AG04449 (cell line): ENCODE results near the gene TTLL8.
"Not testable (repeated sequence)": the region's sequence is repeated elsewhere in the genome, so short reads cannot be mapped to it uniquely, and the experiment has no call there.

ENCODE experiments used
- CTCF ChIA-PET: fragments of 350-600 bp; formaldehyde crosslinking; extraction: SDS; loops from one replicate; lab custom pipeline; 2021; ENCODE audit warnings: antibody characterized with exemption; lab: Yijun Ruan, JAX
- POLR2A ChIA-PET: fragments of 400-600, 350-600 bp; formaldehyde crosslinking; extraction: SDS; loops from one replicate; lab custom pipeline; 2020; ENCODE audit warnings: antibody characterized with exemption, inconsistent platforms; lab: Yijun Ruan, JAX
- DNase-seq: peaks from one replicate; pipeline ENCODE4 v3.0.0-alpha.2; 2010; ENCODE audit warnings: low read depth, low spot score
- H3K4me3 ChIP-seq: 2 replicates; pipeline ENCODE4 v1.5.1; 2011; ENCODE audit warnings: low read depth, mild to moderate bottlenecking, control low read depth, low read length
- CTCF ChIP-seq: IDR thresholded peaks from one replicate; pipeline ENCODE4 v1.5.1; 2011; ENCODE audit warnings: mild to moderate bottlenecking, moderate library complexity, low read length, control low read depth, inconsistent platforms; ENCODE audit not compliant: insufficient read depth; ENCODE audit errors: missing control alignments

TTLL8 gene

GRCh38 chr22:50089231-50089630 lies 31.1 kb upstream of the TTLL8 start:
- ChIA-PET POLR2A (no interaction called here), CTCF (no interaction called here)
- no peak for TF ChIP-seq CTCF
- no peak overlapping the region for H3K4me3 ChIP-seq
- DNase-seq = no peak

GRCh38 chr22:50088096-50088495 lies 30.0 kb upstream of the TTLL8 start:
- CTCF ChIA-PET = no interaction called here
- TF ChIP-seq CTCF = no peak
- POLR2A ChIA-PET = no interaction called here
- H3K4me3 ChIP-seq = no peak overlapping the region
- DNase-seq = no peak

GRCh38 chr22:50087646-50088045 lies 29.5 kb upstream of the TTLL8 start:
- CTCF ChIA-PET = no interaction called here
- no peak overlapping the region for H3K4me3 ChIP-seq
- POLR2A ChIA-PET = no interaction called here
- DNase-seq = no peak
- TF ChIP-seq CTCF = no peak

- POLR2A ChIA-PET, DNase-seq, CTCF ChIA-PET, H3K4me3 ChIP-seq: not testable (repeated sequence)
These were observed 28.9 kb upstream of the TTLL8 start for GRCh38 chr22:50086975-50087374.

GRCh38 chr22:50086526-50086925 lies 28.4 kb upstream of the TTLL8 start:
- no peak for TF ChIP-seq CTCF
- H3K4me3 ChIP-seq = no peak overlapping the region
- CTCF ChIA-PET = interaction anchor here (1.8 kb wide), 1 partner anchor 56 kb away, joined by 5 read pairs; no protein-coding TSS in a partner anchor
- POLR2A ChIA-PET = no interaction called here
- DNase-seq = peak; percentile 3

GRCh38 chr22:50085211-50085972 lies 27.3 kb upstream of the TTLL8 start, which contains the start of gene MLC1:
TSS of gene MLC1 (minus strand) at chr22:50085426. CDS start at chr22:50084902, 524 bp downstream.
- H3K4me3 ChIP-seq = no peak within 1 kb of the TSS
- DNase-seq = no peak
- ChIA-PET POLR2A (no interaction called here), CTCF (interaction anchor here (1.1 to 1.8 kb wide), 3 partner anchors 9 to 57 kb away, joined by 3 to 5 read pairs (median 3); no protein-coding TSS in a partner anchor)
- TF ChIP-seq CTCF = no peak
